NT2/D1 (cell line): Measurements from ENCODE around the gene EBF4.

Source experiments
- YY1 ChIP-seq: IDR thresholded peaks from 2 replicates; pipeline ENCODE4 v1.6.1; 2011; ENCODE audit not compliant: insufficient read length, insufficient read depth
- ZNF274 ChIP-seq: IDR thresholded peaks from 2 replicates; pipeline ENCODE4 v1.6.1; 2011; ENCODE audit warnings: mild to moderate bottlenecking, low read depth, low read length

DNA sequence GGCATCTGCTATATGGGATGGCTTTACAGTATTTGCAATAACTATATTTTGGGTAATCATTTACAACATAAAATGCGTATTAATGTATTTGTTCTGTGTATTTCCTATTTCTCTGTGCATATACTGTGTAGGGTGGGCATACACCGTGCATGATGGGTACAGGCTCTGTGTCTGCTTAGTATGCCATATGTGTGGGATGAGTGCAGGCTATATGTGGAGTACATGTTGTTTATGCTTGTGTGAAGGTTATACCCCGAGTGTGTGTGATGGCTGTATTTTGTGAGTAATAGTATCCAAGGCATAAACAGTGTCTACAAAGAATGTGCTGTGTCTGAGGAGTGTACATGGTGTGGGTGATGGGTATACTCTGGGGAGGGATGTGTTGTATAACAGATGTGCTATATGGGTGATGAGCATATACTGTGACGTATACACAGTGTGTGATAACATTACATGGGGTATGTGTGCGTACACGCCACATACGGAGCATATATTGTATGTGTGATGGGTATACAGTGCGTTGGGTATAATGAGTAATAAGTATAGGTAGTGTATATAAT, 55.2 kb downstream of the EBF4 start:
- TF ChIP-seq ZNF274 (no peak), YY1 (no peak)
